ENCODE measurements around the gene ZNF398. TPM values are rescaled to one million over a fixed set of nuclear protein-coding genes. Genes with fewer than 3 reads are reported as not detected.
"Not testable (repeated sequence)": the region's sequence is repeated elsewhere in the genome, so short reads cannot be mapped to it uniquely, and the experiment has no call there.

Gene ZNF398
- total RNA-seq, 2 experiments from 2014 or later = 4.3 to 5.0 TPM

- H3K4me3 Mint-ChIP-seq = no peak overlapping the region
- DNase-seq = no peak
- H3K27ac Mint-ChIP-seq = no peak overlapping the region
- no peaks in the 10 kb centered on the region for H3K4me1 Mint-ChIP-seq (ENCODE audit: low read depth)
- H3K27me3 Mint-ChIP-seq (ENCODE audit: low read depth) = no peaks in the 10 kb centered on the region
- intact Hi-C loops (cut with micrococcal nuclease) = no loop called here
- H3K9me3 Mint-ChIP-seq = no peaks in the 10 kb centered on the region
- CTCF ChIA-PET = no interaction called here
- peaks cover 32% of the 10 kb centered on the region for H3K36me3 Mint-ChIP-seq (ENCODE audit: low read depth)
These were observed 77.1 kb downstream of the ZNF398 start for GRCh38 chr7:149224352-149224751.

GRCh38 chr7:149225106-149225505, 77.9 kb downstream of the ZNF398 start:
- no peak overlapping the region for H3K4me3 Mint-ChIP-seq
- peaks cover 28% of the 10 kb centered on the region for H3K36me3 Mint-ChIP-seq (ENCODE audit: low read depth)
- no peaks in the 10 kb centered on the region for H3K9me3 Mint-ChIP-seq
- no peak overlapping the region for H3K27ac Mint-ChIP-seq
- H3K4me1 Mint-ChIP-seq (ENCODE audit: low read depth) = no peaks in the 10 kb centered on the region
- no peaks in the 10 kb centered on the region for H3K27me3 Mint-ChIP-seq (ENCODE audit: low read depth)
- CTCF ChIA-PET = no interaction called here
- DNase-seq = no peak
- intact Hi-C loops (cut with micrococcal nuclease) = no loop called here

- intact Hi-C loops (cut with micrococcal nuclease) = no loop called here
- peaks cover 28% of the 10 kb centered on the region for H3K36me3 Mint-ChIP-seq (ENCODE audit: low read depth)
- H3K4me3 Mint-ChIP-seq = no peak overlapping the region
- H3K4me1 Mint-ChIP-seq (ENCODE audit: low read depth) = no peaks in the 10 kb centered on the region
- no peak for DNase-seq
- no peak overlapping the region for H3K27ac Mint-ChIP-seq
- H3K9me3 Mint-ChIP-seq = no peaks in the 10 kb centered on the region
- no peaks in the 10 kb centered on the region for H3K27me3 Mint-ChIP-seq (ENCODE audit: low read depth)
- CTCF ChIA-PET = no interaction called here
These were observed 78.4 kb downstream of the ZNF398 start for GRCh38 chr7:149225656-149226055.

GRCh38 chr7:149226366-149226765, 79.1 kb downstream of the ZNF398 start:
- H3K4me3 Mint-ChIP-seq; H3K9me3 Mint-ChIP-seq; CTCF ChIA-PET; H3K27ac Mint-ChIP-seq; intact Hi-C loops (cut with micrococcal nuclease); H3K27me3 Mint-ChIP-seq (ENCODE audit: low read depth); DNase-seq; H3K4me1 Mint-ChIP-seq (ENCODE audit: low read depth): not testable (repeated sequence)
- H3K36me3 Mint-ChIP-seq (ENCODE audit: low read depth) = peaks cover 24% of the 10 kb centered on the region

GRCh38 chr7:149226840-149227494, 79.7 kb downstream of the ZNF398 start:
- Mint-ChIP-seq H3K4me1 (ENCODE audit: low read depth) (no peaks in the 10 kb centered on the region), H3K9me3 (no peaks in the 10 kb centered on the region), H3K36me3 (ENCODE audit: low read depth) (peaks cover 19% of the 10 kb centered on the region), H3K27me3 (ENCODE audit: low read depth) (peaks cover 4% of the 10 kb centered on the region), H3K4me3 (no peak overlapping the region), H3K27ac (no peak overlapping the region)
- no peak for DNase-seq
- CTCF ChIA-PET = no interaction called here
- intact Hi-C loops (cut with micrococcal nuclease) = no loop called here

- no peaks in the 10 kb centered on the region for H3K9me3 Mint-ChIP-seq
- peaks cover 14% of the 10 kb centered on the region for H3K27me3 Mint-ChIP-seq (ENCODE audit: low read depth)
- CTCF ChIA-PET = interaction anchor here (0.9 to 1.1 kb wide), 2 partner anchors 19 to 29 kb away, joined by 3 read pairs; no protein-coding TSS in a partner anchor
- no peak overlapping the region for H3K27ac Mint-ChIP-seq
- intact Hi-C loops (cut with micrococcal nuclease) = no loop called here
- no peak for DNase-seq
- no peak overlapping the region for H3K4me3 Mint-ChIP-seq
- H3K4me1 Mint-ChIP-seq (ENCODE audit: low read depth) = no peaks in the 10 kb centered on the region
- H3K36me3 Mint-ChIP-seq (ENCODE audit: low read depth) = peaks cover 15% of the 10 kb centered on the region
These were observed 81.7 kb downstream of the ZNF398 start for GRCh38 chr7:149228831-149229471.

GRCh38 chr7:149229526-149229925, 82.3 kb downstream of the ZNF398 start:
- peaks cover 12% of the 10 kb centered on the region for H3K36me3 Mint-ChIP-seq (ENCODE audit: low read depth)
- H3K27me3 Mint-ChIP-seq (ENCODE audit: low read depth) = peaks cover 16% of the 10 kb centered on the region
- CTCF ChIA-PET = interaction anchor here (0.9 to 1.1 kb wide), 2 partner anchors 20 to 30 kb away, joined by 3 read pairs; no protein-coding TSS in a partner anchor
- H3K9me3 Mint-ChIP-seq = no peaks in the 10 kb centered on the region
- no peak overlapping the region for H3K27ac Mint-ChIP-seq
- H3K4me1 Mint-ChIP-seq (ENCODE audit: low read depth) = no peaks in the 10 kb centered on the region
- intact Hi-C loops (cut with micrococcal nuclease) = no loop called here
- no peak for DNase-seq
- no peak overlapping the region for H3K4me3 Mint-ChIP-seq

GRCh38 chr7:149232362-149232761, 85.1 kb downstream of the ZNF398 start:
- intact Hi-C loops (cut with micrococcal nuclease) = no loop called here
- Mint-ChIP-seq H3K36me3 (ENCODE audit: low read depth) (no peaks in the 10 kb centered on the region), H3K9me3 (no peaks in the 10 kb centered on the region), H3K27ac (no peak overlapping the region), H3K4me3 (no peak overlapping the region), H3K27me3 (ENCODE audit: low read depth) (peaks cover 16% of the 10 kb centered on the region), H3K4me1 (ENCODE audit: low read depth) (no peaks in the 10 kb centered on the region)
- DNase-seq = no peak
- CTCF ChIA-PET = interaction anchor here (0.7 to 0.8 kb wide), 2 partner anchors 54 to 79 kb away, joined by 3 read pairs; no protein-coding TSS in a partner anchor

Other genes with a start within 250 kb of the ZNF398 start
- gene PDIA4, start 118.9 kb upstream of the ZNF398 start, total RNA-seq = 10 to 100 TPM; 80.2 to 82.8 TPM
- 1 to 10 TPM; 2.1 to 2.2 TPM for gene ZNF786, start 56.7 kb upstream of the ZNF398 start, total RNA-seq
- under 1 TPM; 0.57 TPM for gene ZNF425, start 21.1 kb upstream of the ZNF398 start, total RNA-seq
- 10 to 100 TPM; 21.6 to 22.0 TPM for gene ZNF282, start 48.1 kb downstream of the ZNF398 start, total RNA-seq
- gene ZNF212, start 92.2 kb downstream of the ZNF398 start, total RNA-seq = 10 to 100 TPM in 1 of 2 experiments, 1 to 10 TPM in 1; 9.0 to 10.4 TPM
- 1 to 10 TPM; 6.8 to 7.1 TPM for gene ZNF783, start 114.7 kb downstream of the ZNF398 start, total RNA-seq

Data from activated naive CD4-positive, alpha-beta T cell treated with anti-CD3 and anti-CD28 coated beads for 36 hours (primary cell).